ENCODE data around the gene ULK4.

The ULK4 gene

GRCh38 chr3:41362638-41363559, 599.0 kb downstream of the ULK4 start:
- no peak for TF ChIP-seq CTCF (IDR thresholded peaks at IDR 0.05; ENCODE audit: control insufficient read depth, insufficient read depth, low read depth, low read length, missing control alignments)
- no peak for DNase-seq (ENCODE audit: low read depth)

GRCh38 chr3:41357271-41357670, 604.6 kb downstream of the ULK4 start:
- no peak overlapping the region for H3K4me3 ChIP-seq (ENCODE audit: control insufficient read depth, low read depth, low read length)
- TF ChIP-seq CTCF (IDR thresholded peaks at IDR 0.05; ENCODE audit: control insufficient read depth, insufficient read depth, low read depth, low read length, missing control alignments), result no peak
- DNase-seq (ENCODE audit: low read depth), result no peak

More at GRCh38 chr3:41362638-41363559, 599.0 kb downstream of the ULK4 start:
- H3K4me3 ChIP-seq (ENCODE audit: control insufficient read depth, low read depth, low read length), result no peak overlapping the region

- no peak for TF ChIP-seq CTCF (IDR thresholded peaks at IDR 0.05; ENCODE audit: control insufficient read depth, insufficient read depth, low read depth, low read length, missing control alignments)
- DNase-seq (ENCODE audit: low read depth), result no peak
- no peak overlapping the region for H3K4me3 ChIP-seq (ENCODE audit: control insufficient read depth, low read depth, low read length)
Measured at GRCh38 chr3:41356775-41357174, 605.1 kb downstream of the ULK4 start.

- no peak for DNase-seq (ENCODE audit: low read depth)
- TF ChIP-seq CTCF (IDR thresholded peaks at IDR 0.05; ENCODE audit: control insufficient read depth, insufficient read depth, low read depth, low read length, missing control alignments), result no peak
Measured at GRCh38 chr3:41352510-41352909, 609.4 kb downstream of the ULK4 start.

GRCh38 chr3:41350441-41350840, 611.5 kb downstream of the ULK4 start:
- no peak for DNase-seq (ENCODE audit: low read depth)
- H3K4me3 ChIP-seq (ENCODE audit: control insufficient read depth, low read depth, low read length), result no peak overlapping the region
- no peak for TF ChIP-seq CTCF (IDR thresholded peaks at IDR 0.05; ENCODE audit: control insufficient read depth, insufficient read depth, low read depth, low read length, missing control alignments)

More at GRCh38 chr3:41352510-41352909, 609.4 kb downstream of the ULK4 start:
- H3K4me3 ChIP-seq (ENCODE audit: control insufficient read depth, low read depth, low read length), result no peak overlapping the region

GRCh38 chr3:41348401-41348800, 613.5 kb downstream of the ULK4 start:
- no peak for DNase-seq (ENCODE audit: low read depth)
- TF ChIP-seq CTCF (IDR thresholded peaks at IDR 0.05; ENCODE audit: control insufficient read depth, insufficient read depth, low read depth, low read length, missing control alignments), result no peak
- no peak overlapping the region for H3K4me3 ChIP-seq (ENCODE audit: control insufficient read depth, low read depth, low read length)
